ENCODE measurements around the gene DUT. TPM values are rescaled to one million over a fixed set of nuclear protein-coding genes. Genes with fewer than 3 reads are reported as not detected.

DUT gene
- total and polyA plus RNA-seq, 9 of the 15 experiments (the other 6 are each of a cell fraction or from before 2014, with no cell fraction given) = 13.9 to 235 (median 94.9) TPM

DNA sequence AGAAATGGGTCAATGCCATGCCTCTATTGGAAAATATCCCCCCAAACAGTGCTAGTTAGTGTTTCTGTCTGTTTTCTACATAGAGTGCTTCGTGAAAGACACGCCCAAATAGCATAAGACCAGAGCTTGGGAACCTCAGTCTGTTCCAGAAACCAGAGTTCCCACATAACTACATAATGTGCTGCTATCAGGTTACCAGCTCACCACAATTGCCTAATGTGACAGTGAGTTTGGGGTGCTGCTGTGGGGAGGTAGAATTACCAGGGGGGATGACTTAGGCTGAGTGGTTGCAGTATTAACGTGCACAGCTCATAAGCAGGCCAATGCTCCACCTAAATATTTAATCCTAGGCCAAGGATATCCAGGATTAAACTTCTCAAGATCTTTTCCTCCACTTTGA lies 39.2 kb downstream of the DUT start (continued):
- TF ChIP-seq, protein P1, sequence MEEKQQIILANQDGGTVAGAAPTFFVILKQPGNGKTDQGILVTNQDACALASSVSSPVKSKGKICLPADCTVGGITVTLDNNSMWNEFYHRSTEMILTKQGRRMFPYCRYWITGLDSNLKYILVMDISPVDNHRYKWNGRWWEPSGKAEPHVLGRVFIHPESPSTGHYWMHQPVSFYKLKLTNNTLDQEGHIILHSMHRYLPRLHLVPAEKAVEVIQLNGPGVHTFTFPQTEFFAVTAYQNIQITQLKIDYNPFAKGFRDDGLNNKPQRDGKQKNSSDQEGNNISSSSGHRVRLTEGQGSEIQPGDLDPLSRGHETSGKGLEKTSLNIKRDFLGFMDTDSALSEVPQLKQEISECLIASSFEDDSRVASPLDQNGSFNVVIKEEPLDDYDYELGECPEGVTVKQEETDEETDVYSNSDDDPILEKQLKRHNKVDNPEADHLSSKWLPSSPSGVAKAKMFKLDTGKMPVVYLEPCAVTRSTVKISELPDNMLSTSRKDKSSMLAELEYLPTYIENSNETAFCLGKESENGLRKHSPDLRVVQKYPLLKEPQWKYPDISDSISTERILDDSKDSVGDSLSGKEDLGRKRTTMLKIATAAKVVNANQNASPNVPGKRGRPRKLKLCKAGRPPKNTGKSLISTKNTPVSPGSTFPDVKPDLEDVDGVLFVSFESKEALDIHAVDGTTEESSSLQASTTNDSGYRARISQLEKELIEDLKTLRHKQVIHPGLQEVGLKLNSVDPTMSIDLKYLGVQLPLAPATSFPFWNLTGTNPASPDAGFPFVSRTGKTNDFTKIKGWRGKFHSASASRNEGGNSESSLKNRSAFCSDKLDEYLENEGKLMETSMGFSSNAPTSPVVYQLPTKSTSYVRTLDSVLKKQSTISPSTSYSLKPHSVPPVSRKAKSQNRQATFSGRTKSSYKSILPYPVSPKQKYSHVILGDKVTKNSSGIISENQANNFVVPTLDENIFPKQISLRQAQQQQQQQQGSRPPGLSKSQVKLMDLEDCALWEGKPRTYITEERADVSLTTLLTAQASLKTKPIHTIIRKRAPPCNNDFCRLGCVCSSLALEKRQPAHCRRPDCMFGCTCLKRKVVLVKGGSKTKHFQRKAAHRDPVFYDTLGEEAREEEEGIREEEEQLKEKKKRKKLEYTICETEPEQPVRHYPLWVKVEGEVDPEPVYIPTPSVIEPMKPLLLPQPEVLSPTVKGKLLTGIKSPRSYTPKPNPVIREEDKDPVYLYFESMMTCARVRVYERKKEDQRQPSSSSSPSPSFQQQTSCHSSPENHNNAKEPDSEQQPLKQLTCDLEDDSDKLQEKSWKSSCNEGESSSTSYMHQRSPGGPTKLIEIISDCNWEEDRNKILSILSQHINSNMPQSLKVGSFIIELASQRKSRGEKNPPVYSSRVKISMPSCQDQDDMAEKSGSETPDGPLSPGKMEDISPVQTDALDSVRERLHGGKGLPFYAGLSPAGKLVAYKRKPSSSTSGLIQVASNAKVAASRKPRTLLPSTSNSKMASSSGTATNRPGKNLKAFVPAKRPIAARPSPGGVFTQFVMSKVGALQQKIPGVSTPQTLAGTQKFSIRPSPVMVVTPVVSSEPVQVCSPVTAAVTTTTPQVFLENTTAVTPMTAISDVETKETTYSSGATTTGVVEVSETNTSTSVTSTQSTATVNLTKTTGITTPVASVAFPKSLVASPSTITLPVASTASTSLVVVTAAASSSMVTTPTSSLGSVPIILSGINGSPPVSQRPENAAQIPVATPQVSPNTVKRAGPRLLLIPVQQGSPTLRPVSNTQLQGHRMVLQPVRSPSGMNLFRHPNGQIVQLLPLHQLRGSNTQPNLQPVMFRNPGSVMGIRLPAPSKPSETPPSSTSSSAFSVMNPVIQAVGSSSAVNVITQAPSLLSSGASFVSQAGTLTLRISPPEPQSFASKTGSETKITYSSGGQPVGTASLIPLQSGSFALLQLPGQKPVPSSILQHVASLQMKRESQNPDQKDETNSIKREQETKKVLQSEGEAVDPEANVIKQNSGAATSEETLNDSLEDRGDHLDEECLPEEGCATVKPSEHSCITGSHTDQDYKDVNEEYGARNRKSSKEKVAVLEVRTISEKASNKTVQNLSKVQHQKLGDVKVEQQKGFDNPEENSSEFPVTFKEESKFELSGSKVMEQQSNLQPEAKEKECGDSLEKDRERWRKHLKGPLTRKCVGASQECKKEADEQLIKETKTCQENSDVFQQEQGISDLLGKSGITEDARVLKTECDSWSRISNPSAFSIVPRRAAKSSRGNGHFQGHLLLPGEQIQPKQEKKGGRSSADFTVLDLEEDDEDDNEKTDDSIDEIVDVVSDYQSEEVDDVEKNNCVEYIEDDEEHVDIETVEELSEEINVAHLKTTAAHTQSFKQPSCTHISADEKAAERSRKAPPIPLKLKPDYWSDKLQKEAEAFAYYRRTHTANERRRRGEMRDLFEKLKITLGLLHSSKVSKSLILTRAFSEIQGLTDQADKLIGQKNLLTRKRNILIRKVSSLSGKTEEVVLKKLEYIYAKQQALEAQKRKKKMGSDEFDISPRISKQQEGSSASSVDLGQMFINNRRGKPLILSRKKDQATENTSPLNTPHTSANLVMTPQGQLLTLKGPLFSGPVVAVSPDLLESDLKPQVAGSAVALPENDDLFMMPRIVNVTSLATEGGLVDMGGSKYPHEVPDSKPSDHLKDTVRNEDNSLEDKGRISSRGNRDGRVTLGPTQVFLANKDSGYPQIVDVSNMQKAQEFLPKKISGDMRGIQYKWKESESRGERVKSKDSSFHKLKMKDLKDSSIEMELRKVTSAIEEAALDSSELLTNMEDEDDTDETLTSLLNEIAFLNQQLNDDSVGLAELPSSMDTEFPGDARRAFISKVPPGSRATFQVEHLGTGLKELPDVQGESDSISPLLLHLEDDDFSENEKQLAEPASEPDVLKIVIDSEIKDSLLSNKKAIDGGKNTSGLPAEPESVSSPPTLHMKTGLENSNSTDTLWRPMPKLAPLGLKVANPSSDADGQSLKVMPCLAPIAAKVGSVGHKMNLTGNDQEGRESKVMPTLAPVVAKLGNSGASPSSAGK (IDR thresholded peaks at IDR 0.05) = no peak

Measured in K562 (cell line).